DND-41 (cell line): ENCODE results near the gene SSTR3.

Experiments used
- ATAC-seq: fragments of 200-7000 bp; cut with Tn5 transposase; 3 replicates; pipeline ENCODE4 v1.9.1; 2021; ENCODE audit warnings: low read depth; ENCODE audit not compliant: insufficient read depth
- DNase-seq: peaks from one replicate; pipeline ENCODE4 v3.0.0-alpha.2; 2020
- H2AFZ ChIP-seq: 2 replicates; pipeline ENCODE4 v1.6.0; 2012; ENCODE audit warnings: low read depth, low read length
- H3K27ac ChIP-seq: 2 replicates; pipeline ENCODE4 v1.5.1; 2012; ENCODE audit warnings: low read length, inconsistent platforms
- H3K27me3 ChIP-seq: fragments of 200-600 bp; sonication (generic); 2 replicates; pipeline ENCODE4 v1.6.0; 2012; ENCODE audit warnings: low read length, mild to moderate bottlenecking, inconsistent platforms; ENCODE audit not compliant: insufficient read depth, poor library complexity
- H3K36me3 ChIP-seq: 2 replicates; pipeline ENCODE4 v1.5.1; 2012; ENCODE audit warnings: low read length, inconsistent platforms; ENCODE audit not compliant: insufficient read depth
- H3K4me1 ChIP-seq: 2 replicates; pipeline ENCODE4 v1.5.1; 2012; ENCODE audit warnings: mild to moderate bottlenecking, low read length; ENCODE audit not compliant: insufficient read depth
- H3K4me2 ChIP-seq: 2 replicates; pipeline ENCODE4 v1.6.0; 2012; ENCODE audit warnings: mild to moderate bottlenecking, moderate library complexity, low read length, inconsistent platforms; ENCODE audit not compliant: insufficient read depth
- H3K4me3 ChIP-seq, 2 experiments: fragments of 200-600 bp in 1 of 2; shearing (Covaris generic) in 1 of 2; 2 replicates each; pipeline ENCODE4 v1.5.1; 2012 to 2016; ENCODE audit warnings: inconsistent platforms in 2 of 2, low read length in 2 of 2, mild to moderate bottlenecking in 2 of 2, low read depth in 1 of 2, moderate library complexity in 1 of 2
- H3K79me2 ChIP-seq: 2 replicates; pipeline ENCODE4 v1.6.0; 2012; ENCODE audit warnings: low read length, inconsistent platforms; ENCODE audit not compliant: insufficient read depth
- H3K9ac ChIP-seq: 2 replicates; pipeline ENCODE4 v1.6.0; 2012; ENCODE audit warnings: low read depth, mild to moderate bottlenecking, inconsistent platforms, low read length, moderate library complexity
- H3K9me3 ChIP-seq: 2 replicates; pipeline ENCODE4 v1.5.1; 2012; ENCODE audit warnings: low read length, moderate library complexity, mild to moderate bottlenecking, inconsistent platforms; ENCODE audit not compliant: insufficient read depth, severe bottlenecking
- H4K20me1 ChIP-seq: 2 replicates; pipeline ENCODE4 v1.6.0; 2012; ENCODE audit warnings: low read length; ENCODE audit not compliant: insufficient read depth
- CTCF ChIP-seq: IDR thresholded peaks from 2 replicates; pipeline ENCODE4 v1.5.1; 2012; ENCODE audit warnings: borderline replicate concordance, low read length, moderate library complexity, mild to moderate bottlenecking; ENCODE audit not compliant: poor library complexity, severe bottlenecking; ENCODE audit errors: extremely low read depth
- EZH2 ChIP-seq: IDR thresholded peaks from 3 replicates; pipeline ENCODE4 v1.6.1; 2012; ENCODE audit warnings: borderline replicate concordance, low read depth, mild to moderate bottlenecking, moderate library complexity, low read length, inconsistent platforms; ENCODE audit not compliant: severe bottlenecking

Gene SSTR3

GRCh38 chr22:37224757-37225420 lies 12.6 kb upstream of the SSTR3 start:
- Histone ChIP-seq H3K27me3 (no peaks in the 10 kb centered on the region), H3K9ac (no peak overlapping the region), H4K20me1 (peaks cover 8% of the 10 kb centered on the region; the same call in 1 of the 2 replicates), H3K4me1 (peaks cover 34% of the 10 kb centered on the region), H3K9me3 (no peaks in the 10 kb centered on the region), H3K4me2 (no peak overlapping the region), H2AFZ (no peak overlapping the region), H3K36me3 (peaks cover 59% of the 10 kb centered on the region), H3K4me3 (no peak overlapping the region), H3K27ac (no peak overlapping the region), H3K79me2 (peaks cover 23% of the 10 kb centered on the region)
- TF ChIP-seq EZH2 (no peak), CTCF (no peak)
- no peak for ATAC-seq
- DNase-seq, result no peak

- DNase-seq (no peak), ATAC-seq (no peak)
- Histone ChIP-seq H3K36me3 (peaks cover 51% of the 10 kb centered on the region), H3K4me3 (no peak overlapping the region), H4K20me1 (peaks cover 8% of the 10 kb centered on the region; the same call in 1 of the 2 replicates), H3K4me2 (no peak overlapping the region), H3K9ac (no peak overlapping the region), H3K27ac (peak overlapping the region; percentile 25; the same call in 1 of the 2 replicates), H2AFZ (no peak overlapping the region), H3K4me1 (peaks cover 34% of the 10 kb centered on the region), H3K9me3 (no peaks in the 10 kb centered on the region), H3K79me2 (peaks cover 15% of the 10 kb centered on the region), H3K27me3 (no peaks in the 10 kb centered on the region)
- TF ChIP-seq EZH2 (no peak), CTCF (no peak)
Observed at GRCh38 chr22:37223965-37224551, 11.8 kb upstream of the SSTR3 start.

- H2AFZ ChIP-seq, result no peak overlapping the region
- H4K20me1 ChIP-seq, result peaks cover 10% of the 10 kb centered on the region; the same call in 1 of the 2 replicates
- H3K9ac ChIP-seq, result no peak overlapping the region
- ATAC-seq (no peak), DNase-seq (peak; percentile 42)
- H3K27me3 ChIP-seq, result no peaks in the 10 kb centered on the region
- H3K4me1 ChIP-seq, result peaks cover 44% of the 10 kb centered on the region
- peak overlapping the region; percentile 19 for H3K27ac ChIP-seq
- H3K79me2 ChIP-seq, result no peaks in the 10 kb centered on the region; the same call in 1 of the 2 replicates
- no peak overlapping the region for H3K4me3 ChIP-seq
- TF ChIP-seq EZH2, result no peak
- TF ChIP-seq CTCF, result no peak
- H3K9me3 ChIP-seq, result no peaks in the 10 kb centered on the region
- peaks cover 35% of the 10 kb centered on the region for H3K36me3 ChIP-seq
- H3K4me2 ChIP-seq, result no peak overlapping the region
Observed at GRCh38 chr22:37222440-37222971, 10.2 kb upstream of the SSTR3 start.
